Measurements from ENCODE around the gene PACS2.

- TF ChIP-seq CTCF (IDR thresholded peaks at IDR 0.05; ENCODE audit: insufficient read depth, low read length) (no peak), REST (IDR thresholded peaks at IDR 0.05; ENCODE audit: insufficient replicate concordance, low read depth) (no peak), GABPA (IDR thresholded peaks at IDR 0.05; ENCODE audit: low read depth) (no peak), POLR2AphosphoS5 (IDR thresholded peaks at IDR 0.05; ENCODE audit: low read depth) (no peak), SPI1 (IDR thresholded peaks at IDR 0.05; ENCODE audit: borderline replicate concordance, low read depth) (no peak)
Observed at GRCh38 chr14:105417690-105418121, 103.2 kb downstream of the PACS2 start.

All from HL-60 (cell line).